Loucy (cell line): ENCODE results near the gene ARID1B.

Experiments
- CTCF ChIP-seq: fragments of 200-600 bp; sonication (generic); conservative IDR thresholded peaks from 2 replicates; pipeline ENCODE4 v1.5.1; 2014; ENCODE audit warnings: mild to moderate bottlenecking, antibody characterized with exemption, low read length
- EZH2phosphoT487 ChIP-seq: fragments of 200-600 bp; IDR thresholded peaks from 2 replicates; pipeline ENCODE4 v1.6.1; 2018; ENCODE audit warnings: antibody characterized with exemption, mild to moderate bottlenecking, moderate library complexity, borderline replicate concordance

DNA sequence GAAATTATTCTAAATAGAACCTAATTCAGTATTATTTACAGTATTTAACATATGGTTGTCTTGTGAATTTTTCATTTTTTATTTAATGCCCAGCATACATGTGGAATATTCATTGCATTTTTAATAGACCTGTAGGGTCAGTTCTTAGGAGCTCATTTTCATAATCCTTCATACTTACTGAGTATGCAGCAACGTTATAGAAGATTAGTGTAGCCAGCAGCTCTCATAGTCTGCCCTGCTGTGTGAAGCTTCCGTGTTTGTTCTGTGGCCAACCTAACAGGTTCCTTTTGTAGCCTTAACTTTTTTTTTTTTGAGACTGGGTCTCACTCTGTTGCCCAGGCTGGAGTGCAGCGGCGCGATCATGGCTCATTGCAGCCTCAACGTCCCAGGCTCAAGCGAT, 261.4 kb downstream of the ARID1B start:
- no peak for TF ChIP-seq CTCF
- TF ChIP-seq EZH2phosphoT487 = no peak
